K562 (cell line): Measurements from ENCODE around the gene DPF1. TPM values are rescaled to one million over a fixed set of nuclear protein-coding genes. Genes with fewer than 3 reads are reported as not detected.

ENCODE experiments used
- AFF4 ChIP-seq: sonication (generic); formaldehyde crosslinking; IDR thresholded peaks from 2 replicates; pipeline ENCODE4 v1.8.0; 2023; ENCODE audit warnings: mild to moderate bottlenecking, missing genetic modification reagents
- CREM ChIP-seq: IDR thresholded peaks from 2 replicates; pipeline ENCODE4 v1.6.1; 2014; ENCODE audit warnings: antibody characterized with exemption, low read depth
- HCFC1 ChIP-seq: IDR thresholded peaks from 2 replicates; pipeline ENCODE4 v1.6.1; 2012; ENCODE audit warnings: low read depth, low read length, improper control_type of control experiment
- PTRF ChIP-seq: fragments of 450-650 bp; IDR thresholded peaks from 2 replicates; pipeline ENCODE4 v1.6.1; 2016; ENCODE audit warnings: mild to moderate bottlenecking, missing genetic modification characterization, missing compliant biosample characterization
- RAD21 ChIP-seq, 2 experiments: fragments of 250-450 bp in 1 of 2; fragments of 450-650 bp in 1 of 2; sonication (Bioruptor Pico) in 1 of 2; formaldehyde crosslinking in 1 of 2; IDR thresholded peaks in 1 of 2; conservative IDR thresholded peaks in 1 of 2; 2 replicates each; pipeline versions ENCODE4 v1.4.0 to v1.8.0; 2020 to 2022; ENCODE audit warnings: mild to moderate bottlenecking in 2 of 2, moderate library complexity in 1 of 2
- RBFOX2 ChIP-seq: fragments of 200-400 bp; formaldehyde crosslinking; IDR thresholded peaks from 2 replicates; pipeline ENCODE4 v1.6.1; 2017; ENCODE audit warnings: low read depth, mild to moderate bottlenecking, low read length, moderate library complexity
- RBM25 ChIP-seq: fragments of 200-400 bp; formaldehyde crosslinking; IDR thresholded peaks from 2 replicates; pipeline ENCODE4 v1.6.1; 2018; ENCODE audit warnings: low read length, low read depth, moderate library complexity; ENCODE audit not compliant: severe bottlenecking
- TAF1 ChIP-seq: IDR thresholded peaks from 2 replicates; pipeline ENCODE4 v1.6.1; 2011; ENCODE audit warnings: mild to moderate bottlenecking, low read length, moderate library complexity; ENCODE audit not compliant: insufficient read depth, control insufficient read depth, severe bottlenecking; ENCODE audit errors: extremely low read depth
- TSC22D4 ChIP-seq: fragments of 450-650 bp; IDR thresholded peaks from 2 replicates; pipeline ENCODE4 v1.6.1; 2016; ENCODE audit warnings: missing genetic modification characterization, missing biosample characterization, control low read depth
- ZBTB5 ChIP-seq: fragments of 450-650 bp; IDR thresholded peaks from 2 replicates; pipeline ENCODE4 v1.6.1; 2017; ENCODE audit warnings: antibody characterized with exemption
- polyA plus RNA-seq, 8 experiments: library from polyadenylated mRNA; depleted of rRNA in 4 of 8; stranded (reverse) in 5 of 8; unstranded in 3 of 8; fragments of >200 nt; fragmentation: Nextera tagmentation in 2 of 8; fragmentation: Illumina TruSeq in 1 of 8; extraction: Ambion mirVana in 2 of 8; extraction: Trizol in 1 of 8; gene quantifications; 2 replicates each; pipeline versions ENCODE4 v1.2.1 to v1.2.3, GENCODE V29; 2011 to 2014; ENCODE audit warnings: inconsistent platforms in 1 of 8, missing spikeins in 1 of 8
- total RNA-seq, 7 experiments: library from RNA; depleted of rRNA in 6 of 7; stranded (reverse); fragments of >200 nt in 6 of 7; fragmentation: Illumina TruSeq in 2 of 7; extraction: Trizol in 2 of 7; gene quantifications; 2 replicates each; pipeline versions ENCODE4 v1.2.1 to v1.2.3, GENCODE V29; 2011 to 2021; ENCODE audit warnings: low replicate concordance in 1 of 7
- TF ChIP-seq, protein P1 (sequence below): IDR thresholded peaks from 3 replicates; pipeline ENCODE4 v1.6.1; 2011; ENCODE audit warnings: borderline replicate concordance, mild to moderate bottlenecking; ENCODE audit not compliant: insufficient read length, insufficient read depth
- TF ChIP-seq, protein P2 (sequence below): fragments of 450-650 bp; IDR thresholded peaks from 2 replicates; pipeline ENCODE4 v1.6.1; 2016; ENCODE audit warnings: antibody characterized with exemption
- TF ChIP-seq, protein P3 (sequence below), 2 experiments: fragments of 450-650 bp in 1 of 2; IDR thresholded peaks; 2 replicates each; pipeline ENCODE4 v1.6.1; 2011 to 2017; ENCODE audit warnings: low read depth in 2 of 2, antibody characterized with exemption in 1 of 2, borderline replicate concordance in 1 of 2, low read length in 1 of 2, mild to moderate bottlenecking in 1 of 2, mixed read lengths in 1 of 2; ENCODE audit not compliant: control insufficient read depth in 1 of 2

The DPF1 gene
- total and polyA plus RNA-seq, 9 of the 15 experiments (the other 6 are each of a cell fraction or from before 2014, with no cell fraction given), result 0.10 to 5.7 (median 3.1) TPM

DNA sequence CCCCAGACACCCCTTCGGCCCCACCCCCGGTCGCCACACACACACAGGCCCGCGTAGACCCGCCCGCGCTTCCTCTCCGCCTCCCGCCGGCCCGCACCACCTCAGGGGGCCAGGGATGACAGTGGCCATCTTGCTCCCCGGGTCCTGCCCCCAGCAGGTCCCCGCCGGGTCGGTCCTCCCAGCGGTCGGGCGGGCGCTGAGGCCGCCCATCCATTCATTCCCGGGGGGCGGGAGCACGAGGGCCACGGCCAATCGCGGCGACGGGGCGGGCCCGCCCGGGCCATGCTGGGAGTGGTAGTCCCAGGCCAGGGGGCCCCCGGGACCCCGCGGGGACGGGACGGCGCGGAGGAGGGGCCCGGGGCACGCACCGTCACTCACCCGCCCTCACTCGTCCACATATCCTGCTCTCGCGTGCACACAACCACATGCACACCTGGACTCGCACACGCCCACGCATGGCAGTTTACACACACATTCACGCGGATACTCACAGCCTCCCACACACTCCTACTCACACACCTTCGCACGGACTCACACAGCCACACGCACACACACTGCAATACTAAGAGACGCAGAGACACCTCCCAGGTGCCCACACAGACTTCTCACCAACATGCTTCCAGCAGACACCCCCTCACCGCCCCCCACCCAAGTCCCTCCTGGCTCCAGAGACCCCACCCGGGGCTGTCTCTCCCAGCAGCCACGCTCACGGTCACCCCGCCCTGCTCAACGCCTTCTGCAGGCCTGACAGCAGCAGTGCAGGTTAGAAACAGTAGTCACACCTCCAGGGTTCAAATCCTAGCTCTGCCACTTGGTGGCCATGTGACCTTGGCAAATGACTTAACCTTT is at the start of gene DPF1 (continued):
- no peak for TF ChIP-seq AFF4 (CRISPR knock-in tag)
- peak; percentile 70 for TF ChIP-seq RBFOX2
- peak; percentile 34 to 56; a peak in 3 of 4 replicates for TF ChIP-seq RAD21 (CRISPR knock-in tag; conservative IDR thresholded peaks at IDR 0.05 in 1 of 2, IDR thresholded peaks at IDR 0.05 in 1 of 2)
- TF ChIP-seq PTRF, result no peak
- TF ChIP-seq, protein P1, sequence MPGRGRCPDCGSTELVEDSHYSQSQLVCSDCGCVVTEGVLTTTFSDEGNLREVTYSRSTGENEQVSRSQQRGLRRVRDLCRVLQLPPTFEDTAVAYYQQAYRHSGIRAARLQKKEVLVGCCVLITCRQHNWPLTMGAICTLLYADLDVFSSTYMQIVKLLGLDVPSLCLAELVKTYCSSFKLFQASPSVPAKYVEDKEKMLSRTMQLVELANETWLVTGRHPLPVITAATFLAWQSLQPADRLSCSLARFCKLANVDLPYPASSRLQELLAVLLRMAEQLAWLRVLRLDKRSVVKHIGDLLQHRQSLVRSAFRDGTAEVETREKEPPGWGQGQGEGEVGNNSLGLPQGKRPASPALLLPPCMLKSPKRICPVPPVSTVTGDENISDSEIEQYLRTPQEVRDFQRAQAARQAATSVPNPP, result no peak
- peak; percentile 74 for TF ChIP-seq CREM
- TF ChIP-seq TSC22D4, result no peak
- TF ChIP-seq HCFC1, result peak; percentile 95
- TF ChIP-seq, protein P2, sequence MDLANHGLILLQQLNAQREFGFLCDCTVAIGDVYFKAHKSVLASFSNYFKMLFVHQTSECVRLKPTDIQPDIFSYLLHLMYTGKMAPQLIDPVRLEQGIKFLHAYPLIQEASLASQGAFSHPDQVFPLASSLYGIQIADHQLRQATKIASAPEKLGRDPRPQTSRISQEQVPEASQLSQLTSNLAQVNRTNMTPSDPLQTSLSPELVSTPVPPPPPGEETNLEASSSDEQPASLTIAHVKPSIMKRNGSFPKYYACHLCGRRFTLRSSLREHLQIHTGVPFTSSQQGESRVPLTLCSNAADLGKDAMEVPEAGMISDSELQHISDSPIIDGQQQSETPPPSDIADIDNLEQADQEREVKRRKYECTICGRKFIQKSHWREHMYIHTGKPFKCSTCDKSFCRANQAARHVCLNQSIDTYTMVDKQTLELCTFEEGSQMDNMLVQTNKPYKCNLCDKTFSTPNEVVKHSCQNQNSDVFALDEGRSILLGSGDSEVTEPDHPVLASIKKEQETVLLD, result peak; percentile 92
- TF ChIP-seq TAF1, result peak; percentile 23
- TF ChIP-seq, protein P3, sequence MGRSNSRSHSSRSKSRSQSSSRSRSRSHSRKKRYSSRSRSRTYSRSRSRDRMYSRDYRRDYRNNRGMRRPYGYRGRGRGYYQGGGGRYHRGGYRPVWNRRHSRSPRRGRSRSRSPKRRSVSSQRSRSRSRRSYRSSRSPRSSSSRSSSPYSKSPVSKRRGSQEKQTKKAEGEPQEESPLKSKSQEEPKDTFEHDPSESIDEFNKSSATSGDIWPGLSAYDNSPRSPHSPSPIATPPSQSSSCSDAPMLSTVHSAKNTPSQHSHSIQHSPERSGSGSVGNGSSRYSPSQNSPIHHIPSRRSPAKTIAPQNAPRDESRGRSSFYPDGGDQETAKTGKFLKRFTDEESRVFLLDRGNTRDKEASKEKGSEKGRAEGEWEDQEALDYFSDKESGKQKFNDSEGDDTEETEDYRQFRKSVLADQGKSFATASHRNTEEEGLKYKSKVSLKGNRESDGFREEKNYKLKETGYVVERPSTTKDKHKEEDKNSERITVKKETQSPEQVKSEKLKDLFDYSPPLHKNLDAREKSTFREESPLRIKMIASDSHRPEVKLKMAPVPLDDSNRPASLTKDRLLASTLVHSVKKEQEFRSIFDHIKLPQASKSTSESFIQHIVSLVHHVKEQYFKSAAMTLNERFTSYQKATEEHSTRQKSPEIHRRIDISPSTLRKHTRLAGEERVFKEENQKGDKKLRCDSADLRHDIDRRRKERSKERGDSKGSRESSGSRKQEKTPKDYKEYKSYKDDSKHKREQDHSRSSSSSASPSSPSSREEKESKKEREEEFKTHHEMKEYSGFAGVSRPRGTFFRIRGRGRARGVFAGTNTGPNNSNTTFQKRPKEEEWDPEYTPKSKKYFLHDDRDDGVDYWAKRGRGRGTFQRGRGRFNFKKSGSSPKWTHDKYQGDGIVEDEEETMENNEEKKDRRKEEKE (IDR thresholded peaks at IDR 0.05; ENCODE audit: borderline replicate concordance in 1 of 2, control insufficient read depth in 1 of 2, low read depth in 2 of 2, low read length in 1 of 2), result 0 out of 4 replicates have a peak, but pooled peaks of 1 of the 2 experiments have one; percentile 23
- peak; percentile 77 for TF ChIP-seq ZBTB5
- peak; percentile 97 for TF ChIP-seq RBM25
